ENCODE measurements around the gene ETV6.

Gene ETV6

GRCh38 chr12:11763760-11764520 is 114.5 kb downstream of the ETV6 start:
- Mint-ChIP-seq H3K27ac (peak overlapping the region; percentile 89), H3K36me3 (peaks cover 14% of the 10 kb centered on the region), H3K9me3 (ENCODE audit: low read depth) (no peaks in the 10 kb centered on the region), H3K4me1 (ENCODE audit: low read depth) (peaks cover 62% of the 10 kb centered on the region), H3K27me3 (no peaks in the 10 kb centered on the region), H3K4me3 (peak overlapping the region; percentile 17)

DNA sequence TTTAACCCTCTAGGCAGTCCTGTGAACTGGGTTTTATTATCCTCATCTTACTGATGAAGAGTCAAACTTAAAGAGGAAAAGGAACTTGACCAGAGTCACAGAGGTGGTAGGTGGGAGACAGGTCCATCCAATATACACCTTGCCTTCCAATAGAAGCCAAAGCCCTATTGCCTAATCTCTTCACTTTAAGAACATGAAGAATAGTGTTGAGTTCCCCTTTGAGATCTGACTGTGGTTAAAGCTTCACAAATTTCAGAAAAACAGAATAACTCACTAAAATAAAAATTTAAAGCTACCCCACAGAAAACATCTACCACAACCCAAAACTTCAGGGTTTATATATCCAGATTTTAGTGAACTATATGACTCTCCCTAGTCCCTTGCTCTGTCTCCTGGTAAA is 115.4 kb downstream of the ETV6 start:
- Mint-ChIP-seq H3K4me3 (peak overlapping the region; percentile 81), H3K4me1 (ENCODE audit: low read depth) (peaks cover 68% of the 10 kb centered on the region), H3K27me3 (no peaks in the 10 kb centered on the region), H3K27ac (peak overlapping the region; percentile 89), H3K36me3 (peaks cover 13% of the 10 kb centered on the region), H3K9me3 (ENCODE audit: low read depth) (no peaks in the 10 kb centered on the region)

- Mint-ChIP-seq H3K27ac (peak overlapping the region; percentile 89), H3K36me3 (peaks cover 10% of the 10 kb centered on the region), H3K9me3 (ENCODE audit: low read depth) (no peaks in the 10 kb centered on the region), H3K4me3 (peak overlapping the region; percentile 81), H3K4me1 (ENCODE audit: low read depth) (peaks cover 74% of the 10 kb centered on the region), H3K27me3 (no peaks in the 10 kb centered on the region)
Observed at GRCh38 chr12:11765421-11765816, 115.9 kb downstream of the ETV6 start.

DNA sequence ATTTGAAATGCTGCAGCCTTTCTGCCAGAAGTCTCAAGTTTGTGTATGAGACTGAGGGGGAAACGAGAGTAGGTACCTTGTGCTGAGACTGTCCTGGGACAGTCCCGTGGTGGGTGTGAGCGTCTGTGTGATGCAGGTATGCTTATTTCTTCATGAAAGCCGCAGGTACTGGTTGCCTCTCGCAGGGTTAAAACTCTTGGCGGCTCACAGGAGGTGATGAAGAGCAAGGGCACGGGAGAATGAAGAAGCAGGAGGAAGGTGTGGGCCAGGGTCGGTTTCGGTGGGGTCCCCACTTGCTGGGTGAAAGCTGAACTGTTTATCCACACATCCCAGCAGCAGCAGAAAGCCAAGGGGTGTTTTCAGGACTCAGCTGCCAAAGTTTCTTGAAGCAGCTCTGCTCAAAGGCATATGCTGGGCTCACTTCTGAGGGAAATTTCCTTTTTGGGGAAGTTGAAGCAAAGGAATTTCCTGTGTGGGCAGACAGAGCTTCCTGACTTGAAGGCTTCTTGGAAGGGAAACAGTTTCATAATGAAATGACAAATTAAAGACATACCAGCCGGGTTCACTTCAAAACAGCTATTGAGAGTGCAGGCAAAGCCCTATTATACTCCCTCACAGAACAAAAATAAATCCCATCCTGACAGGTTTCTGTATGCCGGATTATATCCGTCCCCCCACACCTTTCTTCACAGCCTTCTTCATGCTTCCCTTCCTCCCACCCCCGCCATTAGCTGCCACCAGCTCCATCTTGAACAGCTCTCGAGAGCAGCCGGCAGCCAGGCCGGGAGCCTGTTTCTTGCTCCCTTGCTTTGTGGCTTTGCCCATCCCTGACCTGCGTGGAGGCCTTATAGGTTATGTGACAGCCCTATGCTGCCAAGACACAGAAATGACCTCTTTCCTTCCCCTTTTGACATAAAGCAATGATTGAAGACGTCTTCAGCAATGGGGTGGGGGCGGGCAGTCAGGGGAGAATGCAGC is 116.6 kb downstream of the ETV6 start:
- Mint-ChIP-seq H3K27ac (peak overlapping the region; percentile 89), H3K4me1 (ENCODE audit: low read depth) (peaks cover 76% of the 10 kb centered on the region), H3K4me3 (peak overlapping the region; percentile 81), H3K27me3 (no peaks in the 10 kb centered on the region), H3K9me3 (ENCODE audit: low read depth) (no peaks in the 10 kb centered on the region), H3K36me3 (peaks cover 13% of the 10 kb centered on the region)

- H3K27me3 Mint-ChIP-seq = no peaks in the 10 kb centered on the region
- H3K4me3 Mint-ChIP-seq = no peak overlapping the region
- no peaks in the 10 kb centered on the region for H3K9me3 Mint-ChIP-seq (ENCODE audit: low read depth)
- peak overlapping the region; percentile 89 for H3K27ac Mint-ChIP-seq
- H3K36me3 Mint-ChIP-seq = peaks cover 18% of the 10 kb centered on the region
- peaks cover 81% of the 10 kb centered on the region for H3K4me1 Mint-ChIP-seq (ENCODE audit: low read depth)
Observed at GRCh38 chr12:11767029-11767724, 117.7 kb downstream of the ETV6 start.

- Mint-ChIP-seq H3K4me1 (ENCODE audit: low read depth) (peaks cover 81% of the 10 kb centered on the region), H3K27ac (peak overlapping the region; percentile 51), H3K9me3 (ENCODE audit: low read depth) (no peaks in the 10 kb centered on the region), H3K4me3 (no peak overlapping the region), H3K36me3 (peaks cover 22% of the 10 kb centered on the region), H3K27me3 (no peaks in the 10 kb centered on the region)
Observed at GRCh38 chr12:11767798-11768197, 118.3 kb downstream of the ETV6 start.

DNA sequence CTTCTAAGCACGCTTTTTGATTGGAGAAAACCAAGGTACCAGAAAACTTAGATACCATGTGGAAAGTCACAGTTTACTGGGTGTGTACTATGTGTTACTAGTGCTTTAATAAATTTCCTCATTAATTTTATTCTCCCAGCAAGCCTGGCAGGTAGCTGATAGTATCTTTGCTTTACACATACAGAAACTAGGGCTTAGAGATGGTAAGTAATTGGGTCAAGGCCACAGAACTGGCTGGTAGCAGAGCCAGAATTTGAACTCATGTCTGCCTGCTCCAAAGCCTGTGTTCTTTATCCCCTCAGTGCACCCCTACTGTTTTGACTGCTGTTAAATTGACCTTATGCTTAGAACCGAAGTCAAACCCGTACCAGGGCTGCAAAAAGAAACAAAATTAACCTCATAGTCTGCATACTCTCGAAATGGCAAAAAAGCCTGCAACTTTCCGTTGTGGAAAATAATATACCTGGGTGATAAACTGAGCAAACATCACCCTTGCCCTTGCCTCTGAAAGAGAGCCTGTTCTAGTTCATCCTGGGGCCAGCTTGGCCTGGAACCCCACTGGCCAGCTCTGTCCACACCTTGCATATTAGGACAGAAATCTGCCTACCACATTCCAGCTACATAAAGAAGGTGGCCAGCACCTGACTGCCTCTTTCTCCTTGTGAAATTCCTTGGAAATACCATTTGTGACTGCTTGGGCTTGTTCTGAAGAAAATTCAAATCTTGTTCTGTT is 118.9 kb downstream of the ETV6 start:
- H3K9me3 Mint-ChIP-seq (ENCODE audit: low read depth) = no peaks in the 10 kb centered on the region
- no peak overlapping the region for H3K4me3 Mint-ChIP-seq
- H3K27me3 Mint-ChIP-seq = no peaks in the 10 kb centered on the region
- peaks cover 19% of the 10 kb centered on the region for H3K36me3 Mint-ChIP-seq
- peaks cover 76% of the 10 kb centered on the region for H3K4me1 Mint-ChIP-seq (ENCODE audit: low read depth)
- H3K27ac Mint-ChIP-seq = peak overlapping the region; percentile 51

- Mint-ChIP-seq H3K36me3 (peaks cover 24% of the 10 kb centered on the region), H3K4me3 (no peak overlapping the region), H3K27me3 (no peaks in the 10 kb centered on the region), H3K9me3 (ENCODE audit: low read depth) (no peaks in the 10 kb centered on the region), H3K4me1 (ENCODE audit: low read depth) (peaks cover 70% of the 10 kb centered on the region), H3K27ac (no peak overlapping the region)
Observed at GRCh38 chr12:11769723-11770514, 120.4 kb downstream of the ETV6 start.

DNA sequence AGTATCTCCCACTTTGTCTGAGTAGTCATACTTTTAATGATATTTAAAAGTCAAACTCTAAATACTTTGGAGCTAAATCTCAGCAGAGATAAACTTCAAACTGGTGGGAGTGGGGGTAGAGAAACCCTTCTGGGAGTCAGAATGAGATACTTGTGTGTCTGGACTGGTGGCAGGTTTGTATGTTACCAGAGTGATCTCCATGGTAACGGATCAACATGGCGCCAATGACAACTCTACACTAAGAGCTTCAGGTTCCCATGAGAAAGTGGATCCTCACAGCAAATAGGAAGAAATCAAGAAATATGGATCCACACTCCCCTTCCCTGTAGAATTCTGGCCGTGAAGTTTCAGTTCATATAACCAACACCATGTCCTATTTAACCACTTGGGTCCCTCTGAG is 121.9 kb downstream of the ETV6 start:
- Mint-ChIP-seq H3K9me3 (ENCODE audit: low read depth) (no peaks in the 10 kb centered on the region), H3K27ac (peak overlapping the region; percentile 64), H3K36me3 (peaks cover 26% of the 10 kb centered on the region), H3K27me3 (no peaks in the 10 kb centered on the region), H3K4me1 (ENCODE audit: low read depth) (peaks cover 56% of the 10 kb centered on the region), H3K4me3 (no peak overlapping the region)

GRCh38 chr12:11771895-11772502 is 122.5 kb downstream of the ETV6 start:
- no peak overlapping the region for H3K4me3 Mint-ChIP-seq
- no peaks in the 10 kb centered on the region for H3K27me3 Mint-ChIP-seq
- H3K4me1 Mint-ChIP-seq (ENCODE audit: low read depth) = peaks cover 50% of the 10 kb centered on the region
- no peaks in the 10 kb centered on the region for H3K9me3 Mint-ChIP-seq (ENCODE audit: low read depth)
- H3K27ac Mint-ChIP-seq = peak overlapping the region; percentile 58
- H3K36me3 Mint-ChIP-seq = peaks cover 26% of the 10 kb centered on the region

- peaks cover 42% of the 10 kb centered on the region for H3K4me1 Mint-ChIP-seq (ENCODE audit: low read depth)
- H3K4me3 Mint-ChIP-seq = no peak overlapping the region
- no peaks in the 10 kb centered on the region for H3K27me3 Mint-ChIP-seq
- peaks cover 32% of the 10 kb centered on the region for H3K36me3 Mint-ChIP-seq
- peak overlapping the region; percentile 68 for H3K27ac Mint-ChIP-seq
- no peaks in the 10 kb centered on the region for H3K9me3 Mint-ChIP-seq (ENCODE audit: low read depth)
Observed at GRCh38 chr12:11773889-11774677, 124.6 kb downstream of the ETV6 start.

DNA sequence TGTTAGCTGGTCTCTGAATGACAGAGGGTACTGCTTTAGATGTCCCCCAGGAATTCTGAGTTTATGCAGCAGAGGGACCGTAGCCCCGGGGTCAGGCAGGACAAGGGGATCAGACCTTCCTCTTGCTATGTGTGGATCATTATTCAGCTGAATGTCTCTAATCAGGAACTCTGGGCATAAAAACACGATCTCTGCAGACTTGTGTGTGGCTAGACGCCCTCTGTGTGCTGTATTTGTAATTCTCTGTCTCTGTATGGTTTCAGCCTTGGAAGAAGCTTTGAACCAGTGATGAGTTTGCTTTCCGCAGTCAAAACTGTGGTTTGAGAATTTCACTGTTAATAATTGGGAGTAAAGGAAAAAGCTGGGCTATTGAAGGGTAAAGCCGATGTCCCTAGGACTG is 125.3 kb downstream of the ETV6 start:
- H3K36me3 Mint-ChIP-seq = peaks cover 30% of the 10 kb centered on the region
- no peaks in the 10 kb centered on the region for H3K27me3 Mint-ChIP-seq
- H3K9me3 Mint-ChIP-seq (ENCODE audit: low read depth) = no peaks in the 10 kb centered on the region
- no peak overlapping the region for H3K4me3 Mint-ChIP-seq
- no peak overlapping the region for H3K27ac Mint-ChIP-seq
- H3K4me1 Mint-ChIP-seq (ENCODE audit: low read depth) = peaks cover 40% of the 10 kb centered on the region

DNA sequence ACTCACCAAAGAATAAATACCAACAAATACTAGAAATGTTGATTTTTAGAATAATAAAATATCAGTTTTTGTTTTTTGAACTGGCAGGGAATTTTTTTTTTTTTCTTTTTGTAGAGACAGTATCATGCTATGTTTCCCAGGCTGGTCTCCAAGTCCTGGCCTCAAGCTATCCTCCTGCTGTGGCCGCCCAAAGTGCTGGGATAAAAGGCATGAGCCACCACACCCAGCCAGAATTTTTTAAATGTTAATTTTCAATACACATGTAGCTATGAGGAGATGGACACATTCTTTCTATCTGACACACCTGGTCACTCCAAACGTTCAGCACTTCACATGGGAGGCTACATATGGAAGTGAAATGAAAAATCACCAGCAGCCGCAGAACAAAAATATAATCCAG is 126.8 kb downstream of the ETV6 start:
- peaks cover 23% of the 10 kb centered on the region for H3K36me3 Mint-ChIP-seq

More for the DNA sequence above, 126.8 kb downstream of the ETV6 start:
- H3K9me3 Mint-ChIP-seq (ENCODE audit: low read depth) = no peaks in the 10 kb centered on the region
- no peak overlapping the region for H3K4me3 Mint-ChIP-seq
- H3K27me3 Mint-ChIP-seq = no peaks in the 10 kb centered on the region
- no peak overlapping the region for H3K27ac Mint-ChIP-seq
- H3K4me1 Mint-ChIP-seq (ENCODE audit: low read depth) = peaks cover 33% of the 10 kb centered on the region

Measured in activated naive CD8-positive, alpha-beta T cell (primary cell).